GM19395 (cell line): ENCODE data around the gene TMEM131.

Experiments used
- ATAC-seq: cut with Tn5 transposase; IDR thresholded peaks from one replicate; pipeline ENCODE4 v1.9.1; 2021; ENCODE audit warnings: mild to moderate bottlenecking, moderate library complexity; ENCODE audit not compliant: unreplicated experiment

Gene TMEM131

DNA sequence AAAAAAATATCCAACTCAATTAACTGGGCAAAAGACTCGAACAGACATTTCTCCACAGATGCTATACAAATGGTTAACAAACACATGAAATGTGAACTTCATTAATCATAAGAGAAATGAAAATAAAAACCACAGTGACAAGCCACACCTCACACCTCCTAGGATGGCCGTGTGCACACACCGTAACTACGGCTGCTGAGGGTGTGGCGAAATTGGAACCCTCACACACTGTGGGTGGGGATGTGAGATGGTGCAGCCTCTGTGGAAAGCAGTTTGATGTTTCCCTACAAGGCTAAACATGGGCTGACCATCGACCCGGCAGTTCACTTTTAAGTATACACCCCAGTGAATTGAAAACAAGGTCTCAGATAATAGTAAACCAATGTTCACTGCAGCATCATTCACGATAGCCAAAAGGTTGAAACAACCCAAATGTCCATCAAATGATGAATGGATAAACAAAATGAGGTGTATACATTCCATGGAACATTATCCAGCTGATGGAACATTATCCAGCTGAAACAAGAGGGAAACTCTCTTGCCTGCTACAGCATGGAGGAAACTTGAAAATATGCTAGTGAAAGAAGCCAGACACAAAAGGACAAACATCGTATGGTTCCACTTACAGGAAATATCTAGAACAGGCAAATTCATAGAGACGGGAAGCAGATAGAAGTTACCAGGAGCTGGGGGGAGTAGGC is 250.1 kb downstream of the TMEM131 start:
- ATAC-seq, result no peak

- no peak for ATAC-seq
Measured at GRCh38 chr2:97743913-97744312, 251.8 kb downstream of the TMEM131 start.

GRCh38 chr2:97742381-97742847 is 253.3 kb downstream of the TMEM131 start:
- ATAC-seq, result no peak

GRCh38 chr2:97741686-97742085 is 254.1 kb downstream of the TMEM131 start:
- ATAC-seq, result no peak

DNA sequence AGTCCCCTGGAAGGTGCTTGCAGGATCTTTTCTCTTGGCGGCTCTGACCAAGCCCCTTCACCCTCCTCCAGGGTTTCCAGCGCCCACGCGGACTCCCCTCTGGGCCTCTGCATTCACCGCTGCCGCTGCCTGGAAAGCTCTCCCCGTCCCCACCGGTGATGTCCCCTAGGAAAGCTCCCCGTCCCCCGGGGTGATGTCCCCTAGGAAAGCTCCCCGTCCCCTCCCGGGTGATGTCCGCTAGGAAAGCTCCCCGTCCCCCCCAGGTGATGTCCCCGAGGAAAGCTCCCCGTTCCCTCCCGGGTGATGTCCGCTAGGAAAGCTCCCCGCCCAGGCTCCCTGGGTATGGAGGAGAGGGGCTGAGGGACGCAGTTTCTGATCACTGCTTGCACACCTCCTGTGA is 254.5 kb downstream of the TMEM131 start:
- no peak for ATAC-seq

DNA sequence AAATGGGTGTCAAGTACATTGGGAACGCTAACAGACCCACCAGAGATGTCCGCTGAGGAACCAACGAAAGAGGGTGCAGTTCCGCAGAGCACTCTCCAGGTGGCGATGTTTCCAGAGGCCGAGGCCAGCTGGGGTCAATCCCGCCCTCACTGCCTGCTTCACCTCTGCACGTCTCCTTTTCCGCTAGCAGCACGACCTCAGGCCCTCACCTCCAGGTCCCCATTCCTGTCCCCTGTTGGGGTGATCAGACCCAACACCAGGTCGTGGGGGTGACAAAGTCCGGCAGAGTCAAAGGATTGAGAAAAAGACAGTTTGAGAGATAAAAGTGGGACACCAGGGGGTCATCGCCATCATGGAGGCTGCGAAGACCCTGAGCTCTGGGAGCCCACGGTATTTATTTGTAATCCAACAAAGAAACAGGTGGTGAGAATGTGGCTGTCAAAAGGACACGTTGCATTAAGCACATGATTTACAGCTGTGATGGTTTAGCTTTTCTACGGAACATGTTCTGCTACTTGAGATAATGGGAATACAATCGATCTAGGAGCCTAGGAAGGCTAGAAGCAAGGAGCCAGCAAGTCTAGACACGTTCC is 255.1 kb downstream of the TMEM131 start:
- no peak for ATAC-seq

- ATAC-seq, result no peak
Measured at GRCh38 chr2:97739893-97740245, 255.9 kb downstream of the TMEM131 start.

GRCh38 chr2:97739020-97739892 is 256.5 kb downstream of the TMEM131 start:
- ATAC-seq, result no peak

- ATAC-seq, result no peak
Measured at GRCh38 chr2:97738179-97739019, 257.3 kb downstream of the TMEM131 start.

DNA sequence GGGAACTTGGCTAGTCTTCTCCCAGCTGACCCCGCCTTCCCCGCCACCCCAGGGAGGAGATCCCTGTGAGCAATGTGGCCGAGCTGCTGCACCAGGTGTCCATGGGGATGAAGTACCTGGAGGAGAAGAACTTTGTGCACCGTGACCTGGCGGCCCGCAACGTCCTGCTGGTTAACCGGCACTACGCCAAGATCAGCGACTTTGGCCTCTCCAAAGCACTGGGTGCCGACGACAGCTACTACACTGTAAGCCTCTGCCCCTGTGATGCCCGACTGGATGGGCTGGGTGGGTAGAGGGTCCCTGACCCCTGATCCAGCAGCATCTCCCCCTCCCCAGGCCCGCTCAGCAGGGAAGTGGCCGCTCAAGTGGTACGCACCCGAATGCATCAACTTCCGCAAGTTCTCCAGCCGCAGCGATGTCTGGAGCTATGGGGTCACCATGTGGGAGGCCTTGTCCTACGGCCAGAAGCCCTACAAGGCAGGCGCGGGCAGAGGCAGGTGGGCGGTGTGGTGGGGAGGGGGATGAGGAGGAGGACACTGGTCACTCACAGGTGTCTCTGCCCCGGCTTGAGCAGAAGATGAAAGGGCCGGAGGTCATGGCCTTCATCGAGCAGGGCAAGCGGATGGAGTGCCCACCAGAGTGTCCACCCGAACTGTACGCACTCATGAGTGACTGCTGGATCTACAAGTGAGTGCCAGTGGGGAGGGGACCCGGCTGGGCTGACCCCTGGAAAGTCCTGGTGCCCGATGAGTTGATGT is 258.1 kb downstream of the TMEM131 start:
- no peak for ATAC-seq

GRCh38 chr2:97736608-97737330 is 259.0 kb downstream of the TMEM131 start:
- ATAC-seq, result no peak

GRCh38 chr2:97736185-97736584 is 259.6 kb downstream of the TMEM131 start:
- ATAC-seq, result no peak

DNA sequence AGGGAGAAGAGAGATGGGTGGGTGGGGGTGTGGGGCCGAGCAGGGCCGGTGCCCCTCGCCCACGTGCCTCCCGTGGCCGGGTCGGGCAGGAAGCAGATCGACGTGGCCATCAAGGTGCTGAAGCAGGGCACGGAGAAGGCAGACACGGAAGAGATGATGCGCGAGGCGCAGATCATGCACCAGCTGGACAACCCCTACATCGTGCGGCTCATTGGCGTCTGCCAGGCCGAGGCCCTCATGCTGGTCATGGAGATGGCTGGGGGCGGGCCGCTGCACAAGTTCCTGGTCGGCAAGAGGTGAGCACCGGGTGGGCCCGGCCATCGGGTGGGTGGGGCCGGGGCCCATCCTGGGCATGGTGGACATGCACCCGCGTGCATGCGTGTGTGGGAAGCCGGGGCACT is 260.6 kb downstream of the TMEM131 start:
- ATAC-seq, result no peak

GRCh38 chr2:97734061-97735051 is 261.4 kb downstream of the TMEM131 start:
- no peak for ATAC-seq

DNA sequence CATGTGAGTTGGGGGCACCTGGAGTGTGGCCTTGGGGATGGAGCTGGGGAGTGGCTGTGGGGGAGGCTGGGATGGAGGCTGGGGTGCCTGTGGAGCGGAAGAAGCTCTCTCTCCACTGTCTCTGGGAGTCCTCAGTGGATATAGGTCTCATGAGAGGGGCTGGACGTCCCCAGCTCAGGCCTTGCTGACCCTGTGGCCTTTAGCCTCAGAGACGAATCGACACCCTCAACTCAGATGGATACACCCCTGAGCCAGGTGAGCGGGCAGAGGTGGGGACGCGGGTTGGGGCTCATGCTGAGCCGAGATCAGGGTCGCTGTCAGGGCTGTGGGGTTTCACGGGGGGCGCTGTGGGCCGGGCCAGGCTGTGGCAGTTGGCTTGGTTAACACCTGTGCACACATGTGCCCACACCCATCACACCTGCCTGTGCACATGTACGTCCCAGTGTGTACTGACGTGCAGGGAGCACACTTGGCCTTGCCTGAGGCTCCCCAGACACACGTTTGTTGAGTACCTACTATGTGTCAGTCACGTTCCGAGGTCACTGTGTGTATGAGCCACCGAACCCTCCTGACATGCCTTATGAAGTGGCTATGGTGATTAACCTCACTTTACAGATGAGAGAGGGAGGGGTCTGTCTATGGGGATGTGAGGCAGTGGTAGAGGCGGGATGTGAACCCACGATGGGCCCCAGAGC is 262.3 kb downstream of the TMEM131 start:
- ATAC-seq, result no peak

DNA sequence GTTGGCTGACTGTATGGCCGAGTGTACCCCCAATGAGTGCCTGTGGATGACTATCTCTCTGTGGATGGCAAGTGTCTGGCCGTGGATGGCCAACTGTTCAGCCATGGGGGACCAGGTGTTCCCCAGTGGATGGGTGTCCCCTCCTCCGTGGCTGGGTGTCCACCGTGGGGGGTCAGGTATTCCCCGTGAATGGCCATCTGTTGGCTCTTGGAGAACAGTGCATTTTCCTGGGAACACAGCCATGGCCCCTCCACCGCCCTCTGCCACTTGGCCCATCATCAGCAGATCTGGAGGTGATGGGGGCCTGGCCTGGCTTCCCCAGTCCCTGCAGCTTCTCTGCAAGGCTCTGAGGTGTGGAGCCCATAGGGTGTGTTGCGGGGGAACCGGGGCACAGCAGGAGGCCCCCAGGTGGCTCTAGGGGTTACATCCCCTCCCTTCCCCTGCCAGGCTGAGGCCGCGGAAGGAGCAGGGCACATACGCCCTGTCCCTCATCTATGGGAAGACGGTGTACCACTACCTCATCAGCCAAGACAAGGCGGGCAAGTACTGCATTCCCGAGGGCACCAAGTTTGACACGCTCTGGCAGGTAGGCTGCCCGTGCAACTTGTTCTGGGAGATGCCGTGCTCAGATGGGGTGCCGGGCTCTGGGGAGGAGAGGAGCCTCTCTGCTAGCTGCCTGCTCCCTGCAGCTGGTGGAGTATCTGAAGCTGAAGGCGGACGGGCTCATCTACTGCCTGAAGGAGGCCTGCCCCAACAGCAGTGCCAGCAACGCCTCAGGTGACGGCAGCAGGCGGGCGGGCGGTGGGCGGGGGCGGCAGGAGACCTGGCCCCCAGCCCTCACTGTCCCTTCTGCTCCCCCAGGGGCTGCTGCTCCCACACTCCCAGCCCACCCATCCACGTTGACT is 263.1 kb downstream of the TMEM131 start:
- ATAC-seq, result no peak
